Measurements from ENCODE around the gene RXRA.

Gene RXRA

DNA sequence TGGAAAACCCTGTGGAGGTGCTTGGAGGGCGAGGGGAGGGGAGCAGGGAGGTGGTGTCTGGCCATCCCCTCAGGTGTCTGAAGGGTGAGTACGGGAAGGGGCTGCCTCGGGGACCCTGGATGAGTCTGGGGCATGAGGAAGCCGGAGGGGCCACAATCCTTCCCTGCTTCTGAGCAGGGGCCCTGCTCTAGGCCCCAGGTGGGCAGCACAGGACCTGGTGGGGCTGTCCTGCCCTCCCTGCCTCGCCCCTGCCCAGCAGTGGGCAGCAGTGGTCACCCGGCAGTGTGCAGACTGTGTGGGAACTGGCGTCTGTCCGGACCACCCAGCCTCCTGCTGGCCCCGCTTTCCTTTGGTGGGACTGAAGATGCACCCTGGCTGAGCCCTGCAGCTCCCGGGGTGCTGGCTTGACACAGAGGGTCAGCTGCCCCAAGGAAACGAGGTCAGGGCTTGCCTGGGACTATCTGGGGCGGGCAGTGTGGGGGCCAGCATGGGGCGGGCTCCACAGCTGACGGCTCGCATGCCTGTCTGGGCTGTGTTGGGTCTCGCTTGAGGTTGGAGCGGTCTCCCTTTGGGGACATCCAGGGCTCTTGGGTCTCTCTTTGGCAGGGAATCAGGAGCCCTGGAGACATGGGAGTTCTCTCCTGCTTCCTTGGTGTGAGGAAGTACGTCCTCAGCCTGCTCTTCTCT lies 26.1 kb downstream of the RXRA start (continued):
- TF ChIP-seq, protein P1, sequence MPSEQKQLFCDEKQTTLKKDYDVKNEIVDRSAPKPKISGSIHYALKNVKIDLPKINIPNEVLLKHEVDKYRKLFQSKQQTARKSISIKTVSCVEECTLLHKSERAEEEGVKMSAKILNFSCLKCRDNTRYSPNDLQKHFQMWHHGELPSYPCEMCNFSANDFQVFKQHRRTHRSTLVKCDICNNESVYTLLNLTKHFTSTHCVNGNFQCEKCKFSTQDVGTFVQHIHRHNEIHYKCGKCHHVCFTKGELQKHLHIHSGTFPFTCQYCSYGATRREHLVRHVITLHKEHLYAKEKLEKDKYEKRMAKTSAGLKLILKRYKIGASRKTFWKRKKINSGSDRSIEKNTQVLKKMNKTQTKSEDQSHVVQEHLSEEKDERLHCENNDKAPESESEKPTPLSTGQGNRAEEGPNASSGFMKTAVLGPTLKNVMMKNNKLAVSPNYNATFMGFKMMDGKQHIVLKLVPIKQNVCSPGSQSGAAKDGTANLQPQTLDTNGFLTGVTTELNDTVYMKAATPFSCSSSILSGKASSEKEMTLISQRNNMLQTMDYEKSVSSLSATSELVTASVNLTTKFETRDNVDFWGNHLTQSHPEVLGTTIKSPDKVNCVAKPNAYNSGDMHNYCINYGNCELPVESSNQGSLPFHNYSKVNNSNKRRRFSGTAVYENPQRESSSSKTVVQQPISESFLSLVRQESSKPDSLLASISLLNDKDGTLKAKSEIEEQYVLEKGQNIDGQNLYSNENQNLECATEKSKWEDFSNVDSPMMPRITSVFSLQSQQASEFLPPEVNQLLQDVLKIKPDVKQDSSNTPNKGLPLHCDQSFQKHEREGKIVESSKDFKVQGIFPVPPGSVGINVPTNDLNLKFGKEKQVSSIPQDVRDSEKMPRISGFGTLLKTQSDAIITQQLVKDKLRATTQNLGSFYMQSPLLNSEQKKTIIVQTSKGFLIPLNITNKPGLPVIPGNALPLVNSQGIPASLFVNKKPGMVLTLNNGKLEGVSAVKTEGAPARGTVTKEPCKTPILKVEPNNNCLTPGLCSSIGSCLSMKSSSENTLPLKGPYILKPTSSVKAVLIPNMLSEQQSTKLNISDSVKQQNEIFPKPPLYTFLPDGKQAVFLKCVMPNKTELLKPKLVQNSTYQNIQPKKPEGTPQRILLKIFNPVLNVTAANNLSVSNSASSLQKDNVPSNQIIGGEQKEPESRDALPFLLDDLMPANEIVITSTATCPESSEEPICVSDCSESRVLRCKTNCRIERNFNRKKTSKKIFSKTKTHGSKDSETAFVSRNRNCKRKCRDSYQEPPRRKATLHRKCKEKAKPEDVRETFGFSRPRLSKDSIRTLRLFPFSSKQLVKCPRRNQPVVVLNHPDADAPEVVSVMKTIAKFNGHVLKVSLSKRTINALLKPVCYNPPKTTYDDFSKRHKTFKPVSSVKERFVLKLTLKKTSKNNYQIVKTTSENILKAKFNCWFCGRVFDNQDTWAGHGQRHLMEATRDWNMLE (tag by site-specific recombination; conservative IDR thresholded peaks at IDR 0.05; ENCODE audit: low read depth) = no peak

DNA sequence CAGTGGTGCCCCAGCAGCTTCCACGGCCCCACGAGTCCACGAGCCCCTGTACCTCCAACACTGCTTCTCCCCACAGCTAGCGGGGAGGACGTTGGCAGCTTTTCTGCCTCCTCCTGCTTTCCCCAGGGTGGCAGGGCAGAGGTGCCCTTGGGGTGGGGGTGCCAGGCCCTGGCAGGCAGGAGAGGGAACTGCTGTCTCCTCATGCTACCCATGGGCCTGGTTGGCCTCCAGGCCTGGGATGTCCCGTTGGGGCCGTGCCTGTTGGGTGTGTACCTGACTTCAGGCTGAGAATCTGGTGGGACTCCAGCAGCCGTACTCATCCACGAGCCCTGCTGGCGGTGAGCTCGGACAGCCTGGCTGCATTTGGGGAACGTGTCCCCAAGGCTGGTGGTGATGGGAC lies 27.3 kb downstream of the RXRA start:
- TF ChIP-seq ZNF112 (tag by site-specific recombination; IDR thresholded peaks at IDR 0.05) (no peak), ZIC2 (tag by site-specific recombination; IDR thresholded peaks at IDR 0.05) (no peak)
- TF ChIP-seq, protein P2, sequence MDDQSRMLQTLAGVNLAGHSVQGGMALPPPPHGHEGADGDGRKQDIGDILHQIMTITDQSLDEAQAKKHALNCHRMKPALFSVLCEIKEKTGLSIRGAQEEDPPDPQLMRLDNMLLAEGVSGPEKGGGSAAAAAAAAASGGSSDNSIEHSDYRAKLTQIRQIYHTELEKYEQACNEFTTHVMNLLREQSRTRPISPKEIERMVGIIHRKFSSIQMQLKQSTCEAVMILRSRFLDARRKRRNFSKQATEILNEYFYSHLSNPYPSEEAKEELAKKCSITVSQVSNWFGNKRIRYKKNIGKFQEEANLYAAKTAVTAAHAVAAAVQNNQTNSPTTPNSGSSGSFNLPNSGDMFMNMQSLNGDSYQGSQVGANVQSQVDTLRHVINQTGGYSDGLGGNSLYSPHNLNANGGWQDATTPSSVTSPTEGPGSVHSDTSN (CRISPR knock-in tag; IDR thresholded peaks at IDR 0.05) = no peak
- no peaks in the 10 kb centered on the region for H3K9me3 ChIP-seq (ENCODE audit: control insufficient read depth, insufficient read depth, low read depth, low read length)
- no peak overlapping the region for H3K4me3 ChIP-seq (ENCODE audit: low read depth, low read length)
- CTCF ChIA-PET = interaction anchor here (0.7 kb wide), 1 partner anchor 61 kb away, joined by 3 read pairs; no protein-coding TSS in a partner anchor
- POLR2A ChIA-PET = no interaction called here
- H3K36me3 ChIP-seq (ENCODE audit: control insufficient read depth in 2 of 2, insufficient read depth in 1 of 2, low read length in 2 of 2) = no peaks in the 10 kb centered on the region
- no peak overlapping the region for H3K27ac ChIP-seq (ENCODE audit: extremely low read depth, low read depth, low read length)
- no peaks in the 10 kb centered on the region for H3K4me1 ChIP-seq (ENCODE audit: control insufficient read depth, insufficient read depth, low read length)

- Histone ChIP-seq H3K36me3 (ENCODE audit: control insufficient read depth in 2 of 2, insufficient read depth in 1 of 2, low read length in 2 of 2) (no peaks in the 10 kb centered on the region), H3K9me3 (ENCODE audit: control insufficient read depth, insufficient read depth, low read depth, low read length) (no peaks in the 10 kb centered on the region), H3K27ac (ENCODE audit: extremely low read depth, low read depth, low read length) (no peak overlapping the region), H3K4me3 (ENCODE audit: low read depth, low read length) (no peak overlapping the region), H3K4me1 (ENCODE audit: control insufficient read depth, insufficient read depth, low read length) (no peaks in the 10 kb centered on the region; the same call in 1 of the 2 replicates)
- POLR2A ChIA-PET = interaction anchor here (1.3 kb wide), 1 partner anchor 10 kb away, joined by 4 read pairs; no protein-coding TSS in a partner anchor
- CTCF ChIA-PET = interaction anchor here (1.1 kb wide), 1 partner anchor 55 kb away, joined by 3 read pairs; no protein-coding TSS in a partner anchor
- TF ChIP-seq ZNF394 (tag by site-specific recombination; IDR thresholded peaks at IDR 0.05; ENCODE audit: borderline replicate concordance) (no peak), ZFP41 (tag by site-specific recombination; IDR thresholded peaks at IDR 0.05; ENCODE audit: borderline replicate concordance) (no peak), ZNF10 (tag by site-specific recombination; IDR thresholded peaks at IDR 0.05) (no peak), ZNF76 (tag by site-specific recombination; IDR thresholded peaks at IDR 0.05; ENCODE audit: borderline replicate concordance, low read depth) (no peak), ZNF664 (tag by site-specific recombination; IDR thresholded peaks at IDR 0.05) (no peak), BCL11A (tag by site-specific recombination; IDR thresholded peaks at IDR 0.05; ENCODE audit: low read depth) (no peak), ZNF488 (tag by site-specific recombination; IDR thresholded peaks at IDR 0.05) (no peak), ZNF292 (tag by site-specific recombination; IDR thresholded peaks at IDR 0.05; ENCODE audit: borderline replicate concordance, low read depth) (no peak), ZBTB44 (tag by site-specific recombination; IDR thresholded peaks at IDR 0.05) (no peak), ZNF404 (tag by site-specific recombination; IDR thresholded peaks at IDR 0.05) (no peak), ZNF175 (tag by site-specific recombination; IDR thresholded peaks at IDR 0.05) (no peak), ZNF544 (tag by site-specific recombination; IDR thresholded peaks at IDR 0.05) (no peak), ZNF248 (tag by site-specific recombination; IDR thresholded peaks at IDR 0.05) (no peak), SALL2 (tag by site-specific recombination; IDR thresholded peaks at IDR 0.05; ENCODE audit: borderline replicate concordance) (no peak)
- TF ChIP-seq, protein P3, sequence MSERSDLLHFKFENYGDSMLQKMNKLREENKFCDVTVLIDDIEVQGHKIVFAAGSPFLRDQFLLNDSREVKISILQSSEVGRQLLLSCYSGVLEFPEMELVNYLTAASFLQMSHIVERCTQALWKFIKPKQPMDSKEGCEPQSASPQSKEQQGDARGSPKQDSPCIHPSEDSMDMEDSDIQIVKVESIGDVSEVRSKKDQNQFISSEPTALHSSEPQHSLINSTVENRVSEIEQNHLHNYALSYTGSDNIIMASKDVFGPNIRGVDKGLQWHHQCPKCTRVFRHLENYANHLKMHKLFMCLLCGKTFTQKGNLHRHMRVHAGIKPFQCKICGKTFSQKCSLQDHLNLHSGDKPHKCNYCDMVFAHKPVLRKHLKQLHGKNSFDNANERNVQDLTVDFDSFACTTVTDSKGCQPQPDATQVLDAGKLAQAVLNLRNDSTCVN (tag by site-specific recombination; optimal IDR thresholded peaks at IDR 0.05) = no peak
- TF ChIP-seq, protein P4, sequence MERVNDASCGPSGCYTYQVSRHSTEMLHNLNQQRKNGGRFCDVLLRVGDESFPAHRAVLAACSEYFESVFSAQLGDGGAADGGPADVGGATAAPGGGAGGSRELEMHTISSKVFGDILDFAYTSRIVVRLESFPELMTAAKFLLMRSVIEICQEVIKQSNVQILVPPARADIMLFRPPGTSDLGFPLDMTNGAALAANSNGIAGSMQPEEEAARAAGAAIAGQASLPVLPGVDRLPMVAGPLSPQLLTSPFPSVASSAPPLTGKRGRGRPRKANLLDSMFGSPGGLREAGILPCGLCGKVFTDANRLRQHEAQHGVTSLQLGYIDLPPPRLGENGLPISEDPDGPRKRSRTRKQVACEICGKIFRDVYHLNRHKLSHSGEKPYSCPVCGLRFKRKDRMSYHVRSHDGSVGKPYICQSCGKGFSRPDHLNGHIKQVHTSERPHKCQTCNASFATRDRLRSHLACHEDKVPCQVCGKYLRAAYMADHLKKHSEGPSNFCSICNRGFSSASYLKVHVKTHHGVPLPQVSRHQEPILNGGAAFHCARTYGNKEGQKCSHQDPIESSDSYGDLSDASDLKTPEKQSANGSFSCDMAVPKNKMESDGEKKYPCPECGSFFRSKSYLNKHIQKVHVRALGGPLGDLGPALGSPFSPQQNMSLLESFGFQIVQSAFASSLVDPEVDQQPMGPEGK (tag by site-specific recombination; IDR thresholded peaks at IDR 0.05) = no peak
Observed at GRCh38 chr9:134355158-134355557, 28.9 kb downstream of the RXRA start.

All from HEK293 (cell line).